ENCODE data around the gene GPATCH8. TPM values are rescaled to one million over a fixed set of nuclear protein-coding genes. Genes with fewer than 3 reads are reported as not detected.

Gene GPATCH8
- polyA plus RNA-seq, 1 donor from 2014 or later: 24.5 TPM

DNA sequence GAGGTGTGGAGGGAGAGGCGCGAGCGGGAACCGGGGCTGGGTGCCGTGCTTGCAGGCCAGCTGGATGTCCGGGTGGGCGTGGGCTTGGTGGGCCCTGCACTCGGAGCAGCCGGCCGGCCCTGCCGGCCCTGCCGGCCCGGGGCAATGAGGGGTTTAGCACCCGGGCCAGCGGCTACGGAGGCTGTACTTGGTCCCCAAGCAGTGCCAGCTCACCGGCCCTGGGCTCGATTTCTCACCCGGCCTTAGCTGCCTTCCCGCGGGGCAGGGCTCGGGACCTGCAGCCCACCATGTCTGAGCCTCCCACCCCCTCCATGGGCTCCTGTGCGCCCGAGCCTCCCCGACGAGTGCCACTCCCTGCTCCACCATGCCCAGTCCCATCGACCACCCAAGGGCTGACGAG, 24.7 kb upstream of the GPATCH8 start:
- no peak overlapping the region for H2AFZ ChIP-seq (ENCODE audit: low read depth, low read length)
- no peak overlapping the region for H3K4me2 ChIP-seq (ENCODE audit: low read length)
- H3K36me3 ChIP-seq (ENCODE audit: insufficient read depth, low read length): no peaks in the 10 kb centered on the region
- no peaks in the 10 kb centered on the region for H3K27me3 ChIP-seq (ENCODE audit: insufficient read depth, low read depth, low read length)
- no peaks in the 10 kb centered on the region for H3K79me2 ChIP-seq (replicated peaks; ENCODE audit: insufficient read depth, low read length)
- H3K9me2 ChIP-seq (ENCODE audit: insufficient read depth, low read length): no peaks in the 10 kb centered on the region
- no peak overlapping the region for H3K4me3 ChIP-seq (ENCODE audit: low read length)
- H4K20me1 ChIP-seq (ENCODE audit: insufficient read depth): no peaks in the 10 kb centered on the region
- no peak overlapping the region for H3K27ac ChIP-seq (ENCODE audit: low read length)
- no peaks in the 10 kb centered on the region for H3F3A ChIP-seq (ENCODE audit: insufficient read depth, low read length, poor library complexity, severe bottlenecking)
- TF ChIP-seq, protein P1, sequence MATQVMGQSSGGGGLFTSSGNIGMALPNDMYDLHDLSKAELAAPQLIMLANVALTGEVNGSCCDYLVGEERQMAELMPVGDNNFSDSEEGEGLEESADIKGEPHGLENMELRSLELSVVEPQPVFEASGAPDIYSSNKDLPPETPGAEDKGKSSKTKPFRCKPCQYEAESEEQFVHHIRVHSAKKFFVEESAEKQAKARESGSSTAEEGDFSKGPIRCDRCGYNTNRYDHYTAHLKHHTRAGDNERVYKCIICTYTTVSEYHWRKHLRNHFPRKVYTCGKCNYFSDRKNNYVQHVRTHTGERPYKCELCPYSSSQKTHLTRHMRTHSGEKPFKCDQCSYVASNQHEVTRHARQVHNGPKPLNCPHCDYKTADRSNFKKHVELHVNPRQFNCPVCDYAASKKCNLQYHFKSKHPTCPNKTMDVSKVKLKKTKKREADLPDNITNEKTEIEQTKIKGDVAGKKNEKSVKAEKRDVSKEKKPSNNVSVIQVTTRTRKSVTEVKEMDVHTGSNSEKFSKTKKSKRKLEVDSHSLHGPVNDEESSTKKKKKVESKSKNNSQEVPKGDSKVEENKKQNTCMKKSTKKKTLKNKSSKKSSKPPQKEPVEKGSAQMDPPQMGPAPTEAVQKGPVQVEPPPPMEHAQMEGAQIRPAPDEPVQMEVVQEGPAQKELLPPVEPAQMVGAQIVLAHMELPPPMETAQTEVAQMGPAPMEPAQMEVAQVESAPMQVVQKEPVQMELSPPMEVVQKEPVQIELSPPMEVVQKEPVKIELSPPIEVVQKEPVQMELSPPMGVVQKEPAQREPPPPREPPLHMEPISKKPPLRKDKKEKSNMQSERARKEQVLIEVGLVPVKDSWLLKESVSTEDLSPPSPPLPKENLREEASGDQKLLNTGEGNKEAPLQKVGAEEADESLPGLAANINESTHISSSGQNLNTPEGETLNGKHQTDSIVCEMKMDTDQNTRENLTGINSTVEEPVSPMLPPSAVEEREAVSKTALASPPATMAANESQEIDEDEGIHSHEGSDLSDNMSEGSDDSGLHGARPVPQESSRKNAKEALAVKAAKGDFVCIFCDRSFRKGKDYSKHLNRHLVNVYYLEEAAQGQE (IDR thresholded peaks at IDR 0.05; ENCODE audit: borderline replicate concordance): no peak
- TF ChIP-seq, protein P2, sequence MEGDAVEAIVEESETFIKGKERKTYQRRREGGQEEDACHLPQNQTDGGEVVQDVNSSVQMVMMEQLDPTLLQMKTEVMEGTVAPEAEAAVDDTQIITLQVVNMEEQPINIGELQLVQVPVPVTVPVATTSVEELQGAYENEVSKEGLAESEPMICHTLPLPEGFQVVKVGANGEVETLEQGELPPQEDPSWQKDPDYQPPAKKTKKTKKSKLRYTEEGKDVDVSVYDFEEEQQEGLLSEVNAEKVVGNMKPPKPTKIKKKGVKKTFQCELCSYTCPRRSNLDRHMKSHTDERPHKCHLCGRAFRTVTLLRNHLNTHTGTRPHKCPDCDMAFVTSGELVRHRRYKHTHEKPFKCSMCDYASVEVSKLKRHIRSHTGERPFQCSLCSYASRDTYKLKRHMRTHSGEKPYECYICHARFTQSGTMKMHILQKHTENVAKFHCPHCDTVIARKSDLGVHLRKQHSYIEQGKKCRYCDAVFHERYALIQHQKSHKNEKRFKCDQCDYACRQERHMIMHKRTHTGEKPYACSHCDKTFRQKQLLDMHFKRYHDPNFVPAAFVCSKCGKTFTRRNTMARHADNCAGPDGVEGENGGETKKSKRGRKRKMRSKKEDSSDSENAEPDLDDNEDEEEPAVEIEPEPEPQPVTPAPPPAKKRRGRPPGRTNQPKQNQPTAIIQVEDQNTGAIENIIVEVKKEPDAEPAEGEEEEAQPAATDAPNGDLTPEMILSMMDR (IDR thresholded peaks at IDR 0.05; ENCODE audit: poor library complexity, severe bottlenecking): no peak
- TF ChIP-seq EP300 (conservative IDR thresholded peaks at IDR 0.05; ENCODE audit: poor library complexity, severe bottlenecking): no peak
- TF ChIP-seq MXI1 (conservative IDR thresholded peaks at IDR 0.05; ENCODE audit: poor library complexity, severe bottlenecking): no peak
- TF ChIP-seq EZH2 (IDR thresholded peaks at IDR 0.05; ENCODE audit: borderline replicate concordance, insufficient read depth, low read length, poor library complexity, severe bottlenecking): no peak
- no peak for TF ChIP-seq SMC3 (conservative IDR thresholded peaks at IDR 0.05; ENCODE audit: poor library complexity)
- TF ChIP-seq POLR2AphosphoS5 (IDR thresholded peaks at IDR 0.05): no peak
- no peak for TF ChIP-seq RAD21 (conservative IDR thresholded peaks at IDR 0.05)
- TF ChIP-seq TAF1 (IDR thresholded peaks at IDR 0.05; ENCODE audit: low read depth): no peak
- no peak overlapping the region for H3K9ac ChIP-seq (ENCODE audit: low read length)
- no peaks in the 10 kb centered on the region for H3K9me3 ChIP-seq (ENCODE audit: low read length)

DNA sequence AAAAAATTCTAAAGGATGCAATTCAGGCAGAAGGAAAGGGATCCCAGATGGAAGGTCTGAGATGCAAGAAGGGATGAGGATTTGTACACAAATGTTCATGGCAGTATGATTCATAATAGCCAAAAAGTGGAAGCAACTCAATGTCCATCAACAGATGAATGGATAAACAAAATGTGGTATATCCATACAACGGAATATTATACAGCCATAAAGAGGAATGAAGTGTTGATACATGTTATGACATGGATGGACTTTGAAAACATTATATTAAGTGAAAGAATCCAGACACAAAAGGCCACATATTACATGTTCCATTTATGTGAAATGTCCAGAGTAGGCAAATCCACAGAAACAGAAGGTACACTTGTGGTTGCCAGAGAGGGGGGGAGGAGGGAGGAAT, 23.9 kb upstream of the GPATCH8 start:
- Histone ChIP-seq H3K4me3 (ENCODE audit: low read length) (no peak overlapping the region), H3K9me3 (ENCODE audit: low read length) (no peaks in the 10 kb centered on the region), H3K27ac (ENCODE audit: low read length) (no peak overlapping the region), H4K20me1 (ENCODE audit: insufficient read depth) (no peaks in the 10 kb centered on the region), H3K9me2 (ENCODE audit: insufficient read depth, low read length) (no peaks in the 10 kb centered on the region), H3K79me2 (replicated peaks; ENCODE audit: insufficient read depth, low read length) (no peaks in the 10 kb centered on the region), H2AFZ (ENCODE audit: low read depth, low read length) (no peak overlapping the region), H3F3A (ENCODE audit: insufficient read depth, low read length, poor library complexity, severe bottlenecking) (no peaks in the 10 kb centered on the region), H3K9ac (ENCODE audit: low read length) (no peak overlapping the region), H3K27me3 (ENCODE audit: insufficient read depth, low read depth, low read length) (no peaks in the 10 kb centered on the region), H3K36me3 (ENCODE audit: insufficient read depth, low read length) (no peaks in the 10 kb centered on the region), H3K4me2 (ENCODE audit: low read length) (no peak overlapping the region)
- TF ChIP-seq RAD21 (conservative IDR thresholded peaks at IDR 0.05) (no peak), MXI1 (conservative IDR thresholded peaks at IDR 0.05; ENCODE audit: poor library complexity, severe bottlenecking) (no peak), EZH2 (IDR thresholded peaks at IDR 0.05; ENCODE audit: borderline replicate concordance, insufficient read depth, low read length, poor library complexity, severe bottlenecking) (no peak), EP300 (conservative IDR thresholded peaks at IDR 0.05; ENCODE audit: poor library complexity, severe bottlenecking) (no peak), POLR2AphosphoS5 (IDR thresholded peaks at IDR 0.05) (no peak), SMC3 (conservative IDR thresholded peaks at IDR 0.05; ENCODE audit: poor library complexity) (no peak), TAF1 (IDR thresholded peaks at IDR 0.05; ENCODE audit: low read depth) (no peak)
- TF ChIP-seq, protein P1 (IDR thresholded peaks at IDR 0.05; ENCODE audit: borderline replicate concordance): no peak
- TF ChIP-seq, protein P2 (IDR thresholded peaks at IDR 0.05; ENCODE audit: poor library complexity, severe bottlenecking): no peak

Measured in neural cell (in vitro differentiated cells).